ENCODE measurements around the gene NAGPA.
"Not testable (repeated sequence)": the region's sequence is repeated elsewhere in the genome, so short reads cannot be mapped to it uniquely, and the experiment has no call there.

Gene NAGPA, protein sequence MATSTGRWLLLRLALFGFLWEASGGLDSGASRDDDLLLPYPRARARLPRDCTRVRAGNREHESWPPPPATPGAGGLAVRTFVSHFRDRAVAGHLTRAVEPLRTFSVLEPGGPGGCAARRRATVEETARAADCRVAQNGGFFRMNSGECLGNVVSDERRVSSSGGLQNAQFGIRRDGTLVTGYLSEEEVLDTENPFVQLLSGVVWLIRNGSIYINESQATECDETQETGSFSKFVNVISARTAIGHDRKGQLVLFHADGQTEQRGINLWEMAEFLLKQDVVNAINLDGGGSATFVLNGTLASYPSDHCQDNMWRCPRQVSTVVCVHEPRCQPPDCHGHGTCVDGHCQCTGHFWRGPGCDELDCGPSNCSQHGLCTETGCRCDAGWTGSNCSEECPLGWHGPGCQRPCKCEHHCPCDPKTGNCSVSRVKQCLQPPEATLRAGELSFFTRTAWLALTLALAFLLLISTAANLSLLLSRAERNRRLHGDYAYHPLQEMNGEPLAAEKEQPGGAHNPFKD

GRCh38 chr16:5033256-5034166, at the start of gene NAGPA:
Gene NAGPA (minus strand): TSS chr16:5033935. CDS start chr16:5033914, 21 bp downstream.
- DNase-seq (ENCODE audit: low read depth, low spot score), result peak; percentile 85
- in situ Hi-C loops (cut with HindIII; ENCODE audit: low sequenced_read_pairs), result no loop called here
- peak within 1 kb of the TSS; percentile 77 for H3K4me3 ChIP-seq (ENCODE audit: low read depth, low read length)
- no peak for TF ChIP-seq CTCF (IDR thresholded peaks at IDR 0.05; ENCODE audit: low read depth, low read length)

- H3K4me3 ChIP-seq (ENCODE audit: low read depth, low read length); DNase-seq (ENCODE audit: low read depth, low spot score); in situ Hi-C loops (cut with HindIII; ENCODE audit: low sequenced_read_pairs): not testable (repeated sequence)
These were observed 47.3 kb upstream of the NAGPA start for GRCh38 chr16:5080996-5081395.

- DNase-seq (ENCODE audit: low read depth, low spot score); H3K4me3 ChIP-seq (ENCODE audit: low read depth, low read length); in situ Hi-C loops (cut with HindIII; ENCODE audit: low sequenced_read_pairs): not testable (repeated sequence)
These were observed 46.7 kb upstream of the NAGPA start for GRCh38 chr16:5080461-5080860.

- in situ Hi-C loops (cut with HindIII; ENCODE audit: low sequenced_read_pairs), result no loop called here
- TF ChIP-seq CTCF (IDR thresholded peaks at IDR 0.05; ENCODE audit: low read depth, low read length), result no peak
These were observed 44.9 kb upstream of the NAGPA start for GRCh38 chr16:5078626-5079025.

GRCh38 chr16:5077304-5077703, 43.6 kb upstream of the NAGPA start:
- no peak overlapping the region for H3K4me3 ChIP-seq (ENCODE audit: low read depth, low read length)
- in situ Hi-C loops (cut with HindIII; ENCODE audit: low sequenced_read_pairs), result no loop called here
- TF ChIP-seq CTCF (IDR thresholded peaks at IDR 0.05; ENCODE audit: low read depth, low read length), result no peak
- DNase-seq (ENCODE audit: low read depth, low spot score), result no peak

More at GRCh38 chr16:5078626-5079025, 44.9 kb upstream of the NAGPA start:
- H3K4me3 ChIP-seq (ENCODE audit: low read depth, low read length), result no peak overlapping the region
- DNase-seq (ENCODE audit: low read depth, low spot score), result no peak

DNA sequence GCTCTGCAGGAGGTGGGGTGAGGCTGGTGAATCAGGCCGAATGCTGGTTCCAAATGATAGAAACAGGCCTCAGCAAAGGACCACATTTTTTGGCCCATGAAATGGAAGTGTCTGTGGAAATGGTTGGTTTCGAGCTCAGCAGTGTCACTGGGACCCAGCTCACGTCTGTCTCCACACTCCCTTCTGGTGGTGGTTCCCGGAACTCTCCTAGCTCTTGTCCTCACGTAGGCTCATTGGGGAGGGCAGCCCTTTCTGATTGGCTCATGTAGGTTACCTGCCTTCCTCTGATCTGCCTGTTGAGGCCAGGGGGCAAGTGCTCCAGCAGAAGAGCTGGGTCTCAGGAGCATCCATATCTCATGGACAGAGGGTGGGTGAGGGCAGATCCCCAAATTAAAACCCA, 41.9 kb upstream of the NAGPA start:
- TF ChIP-seq CTCF (IDR thresholded peaks at IDR 0.05; ENCODE audit: low read depth, low read length), result no peak
- H3K4me3 ChIP-seq (ENCODE audit: low read depth, low read length), result no peak overlapping the region
- DNase-seq (ENCODE audit: low read depth, low spot score), result no peak
- in situ Hi-C loops (cut with HindIII; ENCODE audit: low sequenced_read_pairs), result no loop called here

DNA sequence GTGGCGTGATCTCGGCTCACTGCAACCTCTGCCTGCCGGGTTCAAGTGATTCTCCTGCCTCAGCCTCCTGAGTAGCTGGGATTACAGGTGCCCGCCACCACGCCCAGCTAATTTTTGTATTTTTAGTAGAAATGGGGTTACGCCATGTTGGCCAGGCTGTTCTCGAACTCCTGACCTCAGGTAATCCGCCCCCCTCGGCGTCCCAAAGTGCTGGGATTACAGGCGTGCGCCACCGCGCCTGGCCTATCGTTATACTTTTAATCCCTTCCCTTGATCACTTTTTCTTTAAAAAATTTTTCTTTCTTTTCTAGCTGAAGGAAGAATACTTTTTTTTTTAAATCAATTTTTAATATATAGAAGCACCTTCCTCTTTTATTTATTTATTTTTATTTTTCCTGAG, 40.0 kb upstream of the NAGPA start:
- DNase-seq (ENCODE audit: low read depth, low spot score); in situ Hi-C loops (cut with HindIII; ENCODE audit: low sequenced_read_pairs); H3K4me3 ChIP-seq (ENCODE audit: low read depth, low read length): not testable (repeated sequence)

DNA sequence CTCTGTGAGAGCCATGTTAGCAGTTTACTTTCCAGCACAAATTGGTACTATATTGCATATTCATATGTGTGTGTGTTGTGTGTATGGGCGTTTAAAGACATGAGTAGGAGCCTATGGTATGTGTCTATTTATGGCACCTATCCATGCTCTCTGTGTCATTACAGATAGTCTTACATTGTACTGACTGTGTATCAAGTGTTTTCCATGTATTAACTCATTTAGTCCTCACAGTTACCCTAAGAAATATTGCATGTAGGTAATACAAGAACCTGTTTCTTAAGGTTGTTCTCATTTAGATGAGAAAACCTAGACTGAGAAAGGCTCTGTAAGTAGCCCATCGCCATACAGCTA, 39.5 kb upstream of the NAGPA start:
- in situ Hi-C loops (cut with HindIII; ENCODE audit: low sequenced_read_pairs), result no loop called here
- no peak for TF ChIP-seq CTCF (IDR thresholded peaks at IDR 0.05; ENCODE audit: low read depth, low read length)
- DNase-seq (ENCODE audit: low read depth, low spot score), result no peak
- H3K4me3 ChIP-seq (ENCODE audit: low read depth, low read length), result no peak overlapping the region
